HEK293 (cell line): ENCODE data around the gene RIPPLY2.

ENCODE experiments used
- BCL11A ChIP-seq: fragments of 450-650 bp; formaldehyde crosslinking; IDR thresholded peaks from 2 replicates; pipeline ENCODE4 v1.5.1; 2016; ENCODE audit warnings: low read depth, missing biosample characterization, missing genetic modification characterization
- GLI2 ChIP-seq: fragments of 450-650 bp; formaldehyde crosslinking; IDR thresholded peaks from 2 replicates; pipeline ENCODE4; 2017; ENCODE audit warnings: missing biosample characterization, missing genetic modification characterization, low read depth, borderline replicate concordance
- GLIS1 ChIP-seq: fragments of 450-650 bp; formaldehyde crosslinking; IDR thresholded peaks from 2 replicates; pipeline ENCODE4 v1.5.1; 2016; ENCODE audit warnings: missing biosample characterization, missing genetic modification characterization
- HOXC10 ChIP-seq: sonication (generic); formaldehyde crosslinking; IDR thresholded peaks from 2 replicates; pipeline ENCODE4 v1.8.1; 2023; ENCODE audit warnings: mild to moderate bottlenecking, missing genetic modification reagents
- KLF1 ChIP-seq: fragments of 450-650 bp; formaldehyde crosslinking; IDR thresholded peaks from 2 replicates; pipeline ENCODE4 v1.5.1; 2016; ENCODE audit warnings: missing biosample characterization, missing genetic modification characterization
- KLF10 ChIP-seq: fragments of 450-650 bp; IDR thresholded peaks from 2 replicates; pipeline ENCODE4 v1.5.1; 2018; ENCODE audit warnings: missing biosample characterization, mild to moderate bottlenecking, missing genetic modification characterization
- KLF8 ChIP-seq: fragments of 450-650 bp; formaldehyde crosslinking; IDR thresholded peaks from 2 replicates; pipeline ENCODE4 v1.5.1; 2016; ENCODE audit warnings: missing biosample characterization, missing genetic modification characterization
- MZF1 ChIP-seq: fragments of 450-650 bp; formaldehyde crosslinking; IDR thresholded peaks from 2 replicates; pipeline ENCODE4 v1.5.1; 2017; ENCODE audit warnings: missing biosample characterization, missing genetic modification characterization, borderline replicate concordance
- SALL2 ChIP-seq: fragments of 450-650 bp; formaldehyde crosslinking; IDR thresholded peaks from 2 replicates; pipeline ENCODE4 v1.5.0; 2017; ENCODE audit warnings: missing biosample characterization, mild to moderate bottlenecking, missing genetic modification characterization, borderline replicate concordance
- SETDB1 ChIP-seq: IDR thresholded peaks from one replicate; pipeline ENCODE4 v1.6.1; 2017; ENCODE audit warnings: mild to moderate bottlenecking, low read length, moderate library complexity, mixed read lengths; ENCODE audit not compliant: insufficient read length
- YY1 ChIP-seq: fragments of 450-650 bp; formaldehyde crosslinking; IDR thresholded peaks from 2 replicates; pipeline ENCODE4 v1.5.1; 2018; ENCODE audit warnings: missing biosample characterization, missing genetic modification characterization
- ZBTB17 ChIP-seq: fragments of 450-650 bp; formaldehyde crosslinking; IDR thresholded peaks from 2 replicates; pipeline ENCODE4 v1.5.1; 2016; ENCODE audit warnings: missing biosample characterization, missing genetic modification characterization
- ZBTB21 ChIP-seq: fragments of 450-650 bp; formaldehyde crosslinking; IDR thresholded peaks from 2 replicates; pipeline ENCODE4 v1.5.1; 2017; ENCODE audit warnings: missing biosample characterization, missing genetic modification characterization
- ZFP69B ChIP-seq: fragments of 450-650 bp; formaldehyde crosslinking; IDR thresholded peaks from 2 replicates; pipeline ENCODE4 v1.5.1; 2016; ENCODE audit warnings: missing biosample characterization, missing genetic modification characterization
- ZNF10 ChIP-seq: fragments of 450-650 bp; formaldehyde crosslinking; IDR thresholded peaks from 2 replicates; pipeline ENCODE4 v1.5.1; 2017; ENCODE audit warnings: missing biosample characterization, missing genetic modification characterization
- ZNF175 ChIP-seq: fragments of 450-650 bp; formaldehyde crosslinking; IDR thresholded peaks from 2 replicates; pipeline ENCODE4 v1.5.1; 2016; ENCODE audit warnings: missing biosample characterization, missing genetic modification characterization
- ZNF184 ChIP-seq: fragments of 450-650 bp; IDR thresholded peaks from 2 replicates; pipeline ENCODE4 v1.5.1; 2018; ENCODE audit warnings: missing biosample characterization, mild to moderate bottlenecking, missing genetic modification characterization
- ZNF19 ChIP-seq: fragments of 450-650 bp; formaldehyde crosslinking; IDR thresholded peaks from 2 replicates; pipeline ENCODE4; 2016; ENCODE audit warnings: missing biosample characterization, missing genetic modification characterization, low read depth
- ZNF266 ChIP-seq: fragments of 450-650 bp; formaldehyde crosslinking; IDR thresholded peaks from 2 replicates; pipeline ENCODE4 v1.5.1; 2016; ENCODE audit warnings: missing biosample characterization, missing genetic modification characterization, low read depth
- ZNF404 ChIP-seq: fragments of 450-650 bp; formaldehyde crosslinking; IDR thresholded peaks from 2 replicates; pipeline ENCODE4 v1.5.1; 2017; ENCODE audit warnings: missing biosample characterization, missing genetic modification characterization
- ZNF623 ChIP-seq: fragments of 450-650 bp; formaldehyde crosslinking; IDR thresholded peaks from 2 replicates; pipeline ENCODE4 v1.5.1; 2016; ENCODE audit warnings: missing biosample characterization, missing genetic modification characterization
- ZNF626 ChIP-seq: fragments of 450-650 bp; sonication (Bioruptor Pico); formaldehyde crosslinking; IDR thresholded peaks from 2 replicates; pipeline ENCODE4 v1.5.1; 2018; ENCODE audit warnings: missing biosample characterization, missing genetic modification characterization, inconsistent platforms
- TF ChIP-seq, protein P1 (sequence below): fragments of 450-650 bp; formaldehyde crosslinking; IDR thresholded peaks from 2 replicates; pipeline ENCODE4 v1.5.1; 2016; ENCODE audit warnings: missing biosample characterization, missing genetic modification characterization, low read depth
- TF ChIP-seq, protein P2 (sequence below): fragments of 450-650 bp; formaldehyde crosslinking; IDR thresholded peaks from 2 replicates; pipeline ENCODE4 v1.5.1; 2016; ENCODE audit warnings: missing biosample characterization, missing genetic modification characterization
- TF ChIP-seq, protein P3 (sequence below): fragments of 450-650 bp; formaldehyde crosslinking; IDR thresholded peaks from 2 replicates; pipeline ENCODE4 v1.5.1; 2016; ENCODE audit warnings: missing biosample characterization, missing genetic modification characterization, low read depth
- TF ChIP-seq, protein P4 (sequence below): fragments of 450-650 bp; formaldehyde crosslinking; IDR thresholded peaks from 2 replicates; pipeline ENCODE4 v1.5.1; 2017; ENCODE audit warnings: missing biosample characterization, missing genetic modification characterization
- TF ChIP-seq, protein P5 (sequence below): fragments of 450-650 bp; formaldehyde crosslinking; IDR thresholded peaks from 2 replicates; pipeline ENCODE4 v1.5.1; 2017; ENCODE audit warnings: missing biosample characterization, missing genetic modification characterization
- TF ChIP-seq, protein P6 (sequence below): fragments of 450-650 bp; formaldehyde crosslinking; IDR thresholded peaks from 2 replicates; pipeline ENCODE4 v1.5.1; 2016; ENCODE audit warnings: missing biosample characterization, missing genetic modification characterization, borderline replicate concordance

Gene RIPPLY2

GRCh38 chr6:83879746-83880145 lies 26.6 kb downstream of the RIPPLY2 start (continued):
- TF ChIP-seq, protein P1, sequence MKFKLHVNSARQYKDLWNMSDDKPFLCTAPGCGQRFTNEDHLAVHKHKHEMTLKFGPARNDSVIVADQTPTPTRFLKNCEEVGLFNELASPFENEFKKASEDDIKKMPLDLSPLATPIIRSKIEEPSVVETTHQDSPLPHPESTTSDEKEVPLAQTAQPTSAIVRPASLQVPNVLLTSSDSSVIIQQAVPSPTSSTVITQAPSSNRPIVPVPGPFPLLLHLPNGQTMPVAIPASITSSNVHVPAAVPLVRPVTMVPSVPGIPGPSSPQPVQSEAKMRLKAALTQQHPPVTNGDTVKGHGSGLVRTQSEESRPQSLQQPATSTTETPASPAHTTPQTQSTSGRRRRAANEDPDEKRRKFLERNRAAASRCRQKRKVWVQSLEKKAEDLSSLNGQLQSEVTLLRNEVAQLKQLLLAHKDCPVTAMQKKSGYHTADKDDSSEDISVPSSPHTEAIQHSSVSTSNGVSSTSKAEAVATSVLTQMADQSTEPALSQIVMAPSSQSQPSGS: peak; percentile 70; the same call in 1 of the 2 replicates
- TF ChIP-seq, protein P2, sequence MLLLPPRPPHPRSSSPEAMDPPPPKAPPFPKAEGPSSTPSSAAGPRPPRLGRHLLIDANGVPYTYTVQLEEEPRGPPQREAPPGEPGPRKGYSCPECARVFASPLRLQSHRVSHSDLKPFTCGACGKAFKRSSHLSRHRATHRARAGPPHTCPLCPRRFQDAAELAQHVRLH (tag by site-specific recombination): no peak
- TF ChIP-seq KLF1 (no peak), HOXC10 (CRISPR knock-in tag) (no peak), ZNF175 (tag by site-specific recombination) (no peak), MZF1 (tag by site-specific recombination) (no peak), ZNF623 (tag by site-specific recombination) (no peak), ZNF19 (tag by site-specific recombination) (no peak), SETDB1 (no peak), ZNF626 (no peak), ZBTB17 (0 out of 2 replicates have a peak, but pooled peaks have one; percentile 13), SALL2 (tag by site-specific recombination) (no peak), ZNF404 (no peak), ZNF266 (no peak), ZNF184 (tag by site-specific recombination) (0 out of 2 replicates have a peak, but pooled peaks have one; percentile 28), BCL11A (tag by site-specific recombination) (no peak), KLF8 (no peak), YY1 (tag by site-specific recombination) (no peak), ZFP69B (tag by site-specific recombination) (no peak), KLF10 (tag by site-specific recombination) (peak; percentile 88), GLI2 (tag by site-specific recombination) (no peak), ZBTB21 (tag by site-specific recombination) (peak; percentile 32; the same call in 1 of the 2 replicates), GLIS1 (tag by site-specific recombination) (no peak), ZNF10 (tag by site-specific recombination) (no peak)
- TF ChIP-seq, protein P3, sequence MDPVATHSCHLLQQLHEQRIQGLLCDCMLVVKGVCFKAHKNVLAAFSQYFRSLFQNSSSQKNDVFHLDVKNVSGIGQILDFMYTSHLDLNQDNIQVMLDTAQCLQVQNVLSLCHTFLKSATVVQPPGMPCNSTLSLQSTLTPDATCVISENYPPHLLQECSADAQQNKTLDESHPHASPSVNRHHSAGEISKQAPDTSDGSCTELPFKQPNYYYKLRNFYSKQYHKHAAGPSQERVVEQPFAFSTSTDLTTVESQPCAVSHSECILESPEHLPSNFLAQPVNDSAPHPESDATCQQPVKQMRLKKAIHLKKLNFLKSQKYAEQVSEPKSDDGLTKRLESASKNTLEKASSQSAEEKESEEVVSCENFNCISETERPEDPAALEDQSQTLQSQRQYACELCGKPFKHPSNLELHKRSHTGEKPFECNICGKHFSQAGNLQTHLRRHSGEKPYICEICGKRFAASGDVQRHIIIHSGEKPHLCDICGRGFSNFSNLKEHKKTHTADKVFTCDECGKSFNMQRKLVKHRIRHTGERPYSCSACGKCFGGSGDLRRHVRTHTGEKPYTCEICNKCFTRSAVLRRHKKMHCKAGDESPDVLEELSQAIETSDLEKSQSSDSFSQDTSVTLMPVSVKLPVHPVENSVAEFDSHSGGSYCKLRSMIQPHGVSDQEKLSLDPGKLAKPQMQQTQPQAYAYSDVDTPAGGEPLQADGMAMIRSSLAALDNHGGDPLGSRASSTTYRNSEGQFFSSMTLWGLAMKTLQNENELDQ (tag by site-specific recombination): no peak
- TF ChIP-seq, protein P4, sequence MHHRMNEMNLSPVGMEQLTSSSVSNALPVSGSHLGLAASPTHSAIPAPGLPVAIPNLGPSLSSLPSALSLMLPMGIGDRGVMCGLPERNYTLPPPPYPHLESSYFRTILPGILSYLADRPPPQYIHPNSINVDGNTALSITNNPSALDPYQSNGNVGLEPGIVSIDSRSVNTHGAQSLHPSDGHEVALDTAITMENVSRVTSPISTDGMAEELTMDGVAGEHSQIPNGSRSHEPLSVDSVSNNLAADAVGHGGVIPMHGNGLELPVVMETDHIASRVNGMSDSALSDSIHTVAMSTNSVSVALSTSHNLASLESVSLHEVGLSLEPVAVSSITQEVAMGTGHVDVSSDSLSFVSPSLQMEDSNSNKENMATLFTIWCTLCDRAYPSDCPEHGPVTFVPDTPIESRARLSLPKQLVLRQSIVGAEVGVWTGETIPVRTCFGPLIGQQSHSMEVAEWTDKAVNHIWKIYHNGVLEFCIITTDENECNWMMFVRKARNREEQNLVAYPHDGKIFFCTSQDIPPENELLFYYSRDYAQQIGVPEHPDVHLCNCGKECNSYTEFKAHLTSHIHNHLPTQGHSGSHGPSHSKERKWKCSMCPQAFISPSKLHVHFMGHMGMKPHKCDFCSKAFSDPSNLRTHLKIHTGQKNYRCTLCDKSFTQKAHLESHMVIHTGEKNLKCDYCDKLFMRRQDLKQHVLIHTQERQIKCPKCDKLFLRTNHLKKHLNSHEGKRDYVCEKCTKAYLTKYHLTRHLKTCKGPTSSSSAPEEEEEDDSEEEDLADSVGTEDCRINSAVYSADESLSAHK (tag by site-specific recombination): no peak
- TF ChIP-seq, protein P5, sequence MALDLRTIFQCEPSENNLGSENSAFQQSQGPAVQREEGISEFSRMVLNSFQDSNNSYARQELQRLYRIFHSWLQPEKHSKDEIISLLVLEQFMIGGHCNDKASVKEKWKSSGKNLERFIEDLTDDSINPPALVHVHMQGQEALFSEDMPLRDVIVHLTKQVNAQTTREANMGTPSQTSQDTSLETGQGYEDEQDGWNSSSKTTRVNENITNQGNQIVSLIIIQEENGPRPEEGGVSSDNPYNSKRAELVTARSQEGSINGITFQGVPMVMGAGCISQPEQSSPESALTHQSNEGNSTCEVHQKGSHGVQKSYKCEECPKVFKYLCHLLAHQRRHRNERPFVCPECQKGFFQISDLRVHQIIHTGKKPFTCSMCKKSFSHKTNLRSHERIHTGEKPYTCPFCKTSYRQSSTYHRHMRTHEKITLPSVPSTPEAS (tag by site-specific recombination): no peak
- TF ChIP-seq, protein P6, sequence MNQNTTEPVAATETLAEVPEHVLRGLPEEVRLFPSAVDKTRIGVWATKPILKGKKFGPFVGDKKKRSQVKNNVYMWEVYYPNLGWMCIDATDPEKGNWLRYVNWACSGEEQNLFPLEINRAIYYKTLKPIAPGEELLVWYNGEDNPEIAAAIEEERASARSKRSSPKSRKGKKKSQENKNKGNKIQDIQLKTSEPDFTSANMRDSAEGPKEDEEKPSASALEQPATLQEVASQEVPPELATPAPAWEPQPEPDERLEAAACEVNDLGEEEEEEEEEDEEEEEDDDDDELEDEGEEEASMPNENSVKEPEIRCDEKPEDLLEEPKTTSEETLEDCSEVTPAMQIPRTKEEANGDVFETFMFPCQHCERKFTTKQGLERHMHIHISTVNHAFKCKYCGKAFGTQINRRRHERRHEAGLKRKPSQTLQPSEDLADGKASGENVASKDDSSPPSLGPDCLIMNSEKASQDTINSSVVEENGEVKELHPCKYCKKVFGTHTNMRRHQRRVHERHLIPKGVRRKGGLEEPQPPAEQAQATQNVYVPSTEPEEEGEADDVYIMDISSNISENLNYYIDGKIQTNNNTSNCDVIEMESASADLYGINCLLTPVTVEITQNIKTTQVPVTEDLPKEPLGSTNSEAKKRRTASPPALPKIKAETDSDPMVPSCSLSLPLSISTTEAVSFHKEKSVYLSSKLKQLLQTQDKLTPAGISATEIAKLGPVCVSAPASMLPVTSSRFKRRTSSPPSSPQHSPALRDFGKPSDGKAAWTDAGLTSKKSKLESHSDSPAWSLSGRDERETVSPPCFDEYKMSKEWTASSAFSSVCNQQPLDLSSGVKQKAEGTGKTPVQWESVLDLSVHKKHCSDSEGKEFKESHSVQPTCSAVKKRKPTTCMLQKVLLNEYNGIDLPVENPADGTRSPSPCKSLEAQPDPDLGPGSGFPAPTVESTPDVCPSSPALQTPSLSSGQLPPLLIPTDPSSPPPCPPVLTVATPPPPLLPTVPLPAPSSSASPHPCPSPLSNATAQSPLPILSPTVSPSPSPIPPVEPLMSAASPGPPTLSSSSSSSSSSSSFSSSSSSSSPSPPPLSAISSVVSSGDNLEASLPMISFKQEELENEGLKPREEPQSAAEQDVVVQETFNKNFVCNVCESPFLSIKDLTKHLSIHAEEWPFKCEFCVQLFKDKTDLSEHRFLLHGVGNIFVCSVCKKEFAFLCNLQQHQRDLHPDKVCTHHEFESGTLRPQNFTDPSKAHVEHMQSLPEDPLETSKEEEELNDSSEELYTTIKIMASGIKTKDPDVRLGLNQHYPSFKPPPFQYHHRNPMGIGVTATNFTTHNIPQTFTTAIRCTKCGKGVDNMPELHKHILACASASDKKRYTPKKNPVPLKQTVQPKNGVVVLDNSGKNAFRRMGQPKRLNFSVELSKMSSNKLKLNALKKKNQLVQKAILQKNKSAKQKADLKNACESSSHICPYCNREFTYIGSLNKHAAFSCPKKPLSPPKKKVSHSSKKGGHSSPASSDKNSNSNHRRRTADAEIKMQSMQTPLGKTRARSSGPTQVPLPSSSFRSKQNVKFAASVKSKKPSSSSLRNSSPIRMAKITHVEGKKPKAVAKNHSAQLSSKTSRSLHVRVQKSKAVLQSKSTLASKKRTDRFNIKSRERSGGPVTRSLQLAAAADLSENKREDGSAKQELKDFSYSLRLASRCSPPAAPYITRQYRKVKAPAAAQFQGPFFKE: no peak
